PC-3 (cell line): ENCODE measurements around the gene SDC4. TPM values are rescaled to one million over a fixed set of nuclear protein-coding genes. Genes with fewer than 3 reads are reported as not detected.

ENCODE experiments used
- ATAC-seq: fragments of 200-7000 bp; cut with Tn5 transposase; 2 replicates; pipeline ENCODE4 v1.9.1; 2020; ENCODE audit warnings: mild to moderate bottlenecking, moderate library complexity
- BruUV-seq: library from RNA; stranded (reverse); fragments of 400-500 nt; replicated peaks from 2 replicates; lab custom pipeline; 2021; lab: Mats Ljungman, UMichigan
- CTCF ChIA-PET: fragments of 300-600 bp; sonication (Branson Sonifier 250); formaldehyde crosslinking; loops from one replicate; lab custom pipeline; 2022; ENCODE audit warnings: antibody characterized with exemption; lab: Charles Lee
- POLR2A ChIA-PET: fragments of 300-600 bp; sonication (Branson Sonifier 250); formaldehyde crosslinking; loops from one replicate; lab custom pipeline; 2022; ENCODE audit warnings: antibody characterized with exemption; ENCODE audit not compliant: unreplicated experiment; lab: Charles Lee
- DNase-seq: peaks from one replicate; pipeline ENCODE4 v3.0.0-alpha.2; 2015
- H2AFZ ChIP-seq: fragments of 300-600 bp; sonication (generic); 2 replicates; pipeline ENCODE4 v1.6.0; 2016; ENCODE audit warnings: antibody characterized with exemption, low read length
- H3F3A ChIP-seq: fragments of 300-600 bp; sonication (generic); one replicate; pipeline ENCODE4 v1.6.0; 2017; ENCODE audit warnings: antibody characterized with exemption, low read length, control low read depth, mild to moderate bottlenecking; ENCODE audit not compliant: unreplicated experiment
- H3K27ac ChIP-seq: fragments of 300-600 bp; sonication (generic); 2 replicates; pipeline ENCODE4 v1.5.1; 2016; ENCODE audit warnings: mild to moderate bottlenecking, low read length
- H3K27me3 ChIP-seq: fragments of 300-600 bp; sonication (generic); 2 replicates; pipeline ENCODE4 v1.6.1; 2016; ENCODE audit warnings: low read length, mixed read lengths
- H3K36me3 ChIP-seq: fragments of 300-600 bp; sonication (generic); 2 replicates; pipeline ENCODE4 v1.6.1; 2016; ENCODE audit warnings: low read depth, mixed run types, low read length, mixed read lengths
- H3K4me1 ChIP-seq: fragments of 300-600 bp; sonication (generic); 2 replicates; pipeline ENCODE4 v1.5.1; 2016; ENCODE audit warnings: low read length; ENCODE audit not compliant: insufficient read depth
- H3K4me2 ChIP-seq: fragments of 300-600 bp; sonication (generic); 2 replicates; pipeline ENCODE4 v1.6.0; 2016; ENCODE audit warnings: low read length
- H3K4me3 ChIP-seq: fragments of 300-600 bp; sonication (generic); 2 replicates; pipeline ENCODE4 v1.5.1; 2016; ENCODE audit warnings: mild to moderate bottlenecking, low read length, mixed read lengths
- H3K79me2 ChIP-seq: fragments of 300-600 bp; sonication (generic); 2 replicates; pipeline ENCODE4 v1.6.1; 2017; ENCODE audit warnings: low read length, mixed read lengths
- H3K9ac ChIP-seq: fragments of 300-600 bp; sonication (generic); 2 replicates; pipeline ENCODE4 v1.6.0; 2016; ENCODE audit warnings: mild to moderate bottlenecking, low read length
- H3K9me2 ChIP-seq: fragments of 300-600 bp; sonication (generic); replicated peaks from 2 replicates; pipeline ENCODE4 v1.6.1; 2016; ENCODE audit warnings: mixed run types, low read length, mixed read lengths
- H3K9me3 ChIP-seq: fragments of 300-600 bp; sonication (generic); 2 replicates; pipeline ENCODE4 v1.6.1; 2016; ENCODE audit warnings: low read length, mixed read lengths
- H4K20me1 ChIP-seq: fragments of 300-600 bp; sonication (generic); 2 replicates; pipeline ENCODE4 v1.6.1; 2016; ENCODE audit warnings: low read length, mixed read lengths
- CTCF ChIP-seq: fragments of 300-600 bp; sonication (generic); conservative IDR thresholded peaks from 2 replicates; pipeline ENCODE4 v1.5.1; 2017; ENCODE audit warnings: antibody characterized with exemption, low read depth, mild to moderate bottlenecking, low read length
- EZH2 ChIP-seq: fragments of 300-600 bp; sonication (generic); IDR thresholded peaks from one replicate; pipeline ENCODE4 v1.6.1; 2017; ENCODE audit warnings: antibody characterized with exemption, mild to moderate bottlenecking, low read length; ENCODE audit not compliant: unreplicated experiment
- EZH2phosphoT487 ChIP-seq: fragments of 300-600 bp; sonication (generic); IDR thresholded peaks from 2 replicates; pipeline ENCODE4 v1.6.1; 2018; ENCODE audit warnings: mild to moderate bottlenecking, antibody characterized with exemption, low read length, borderline replicate concordance
- intact Hi-C: fragments of 100-400 bp; cut with micrococcal nuclease; formaldehyde crosslinking; loops from 2 replicates; pipeline ENCODE4 v1.9.0; 2023
- total RNA-seq: library from RNA; depleted of rRNA; stranded (reverse); fragments of >200 nt; gene quantifications from 2 replicates; pipeline ENCODE4 v1.2.3, GENCODE V29; 2014

SDC4 gene
- total RNA-seq, 1 experiment from 2014 or later = 134 TPM

GRCh38 chr20:45344168-45344860 lies 3.9 kb downstream of the SDC4 start:
- no peak for TF ChIP-seq EZH2phosphoT487
- TF ChIP-seq EZH2 = no peak
- TF ChIP-seq CTCF = no peak
- intact Hi-C loops = loop anchor here (1.0 to 10.0 kb wide), 2 partner anchors 8 to 430 kb away; no protein-coding TSS in a partner anchor
- Histone ChIP-seq H2AFZ (no peak overlapping the region), H3K4me2 (peak overlapping the region; percentile 98), H3F3A (peaks cover 15% of the 10 kb centered on the region), H4K20me1 (peaks cover 43% of the 10 kb centered on the region), H3K9me2 (no peaks in the 10 kb centered on the region), H3K36me3 (peaks cover 20% of the 10 kb centered on the region), H3K79me2 (peaks cover 86% of the 10 kb centered on the region), H3K9me3 (no peaks in the 10 kb centered on the region), H3K4me3 (peak overlapping the region; percentile 97), H3K27me3 (no peaks in the 10 kb centered on the region), H3K27ac (peak overlapping the region; percentile 95), H3K9ac (peak overlapping the region; percentile 91), H3K4me1 (peaks cover 83% of the 10 kb centered on the region)
- DNase-seq = peak; percentile 98
- peak; percentile 57 for ATAC-seq
- ChIA-PET POLR2A (interaction anchor here (0.6 to 1.0 kb wide), 7 partner anchors 15 to 651 kb away, joined by 3 to 5 read pairs (median 3); partner anchors contain the start of gene SYS1), CTCF (interaction anchor here (1.4 to 2.0 kb wide), 2 partner anchors 18 to 22 kb away, joined by 8 to 14 read pairs; partner anchors contain the start of gene SYS1)
- BruUV-seq = TSS peak; percentile 86

GRCh38 chr20:45343532-45344167 lies 4.6 kb downstream of the SDC4 start:
- peaks cover 15% of the 10 kb centered on the region for H3F3A ChIP-seq
- H3K9ac ChIP-seq = peak overlapping the region; percentile 82
- H3K36me3 ChIP-seq = peaks cover 27% of the 10 kb centered on the region
- intact Hi-C loops = loop anchor here (1.0 to 10.0 kb wide), 2 partner anchors 7 to 431 kb away; no protein-coding TSS in a partner anchor
- ATAC-seq = peak; percentile 0; the same call in 1 of the 2 replicates
- H3K9me3 ChIP-seq = no peaks in the 10 kb centered on the region
- ChIA-PET CTCF (interaction anchor here (1.4 to 2.0 kb wide), 2 partner anchors 19 to 21 kb away, joined by 8 to 14 read pairs; partner anchors contain the start of gene SYS1), POLR2A (interaction anchor here (0.7 to 1.0 kb wide), 4 partner anchors 14 to 590 kb away, joined by 3 to 4 read pairs (median 3); partner anchors contain the start of gene SYS1)
- H3K27ac ChIP-seq = peak overlapping the region; percentile 95
- H3K4me2 ChIP-seq = peak overlapping the region; percentile 98
- H4K20me1 ChIP-seq = peaks cover 43% of the 10 kb centered on the region
- H3K4me3 ChIP-seq = peak overlapping the region; percentile 61
- H3K27me3 ChIP-seq = no peaks in the 10 kb centered on the region
- no peaks in the 10 kb centered on the region for H3K9me2 ChIP-seq
- BruUV-seq = TSS peak; percentile 1
- peak; percentile 71 for DNase-seq
- TF ChIP-seq EZH2 = no peak
- TF ChIP-seq CTCF = no peak
- no peak for TF ChIP-seq EZH2phosphoT487
- no peak overlapping the region for H2AFZ ChIP-seq
- peaks cover 86% of the 10 kb centered on the region for H3K4me1 ChIP-seq
- H3K79me2 ChIP-seq = peaks cover 93% of the 10 kb centered on the region
